HepG2 (cell line): ENCODE results near the gene LRR1. TPM values are rescaled to one million over a fixed set of nuclear protein-coding genes. Genes with fewer than 3 reads are reported as not detected.
A peak's percentile ranks its signal among the peaks of the same experiment; 100 is the strongest.

Experiments used
- AKNA ChIP-seq: sonication (generic); formaldehyde crosslinking; IDR thresholded peaks from 2 replicates; pipeline ENCODE4 v1.4.0; 2020; ENCODE audit warnings: missing genetic modification reagents, borderline replicate concordance
- CREBL2 ChIP-seq: sonication (generic); formaldehyde crosslinking; IDR thresholded peaks from 2 replicates; pipeline ENCODE4 v1.8.1; 2023; ENCODE audit warnings: missing genetic modification reagents, mild to moderate bottlenecking, borderline replicate concordance
- DRAP1 ChIP-seq: IDR thresholded peaks from 2 replicates; pipeline ENCODE4 v1.6.1; 2016; ENCODE audit warnings: missing genetic modification reagents, missing compliant biosample characterization
- GMEB1 ChIP-seq: sonication (generic); formaldehyde crosslinking; IDR thresholded peaks from 2 replicates; pipeline ENCODE4 v1.5.1; 2020; ENCODE audit warnings: missing genetic modification reagents, mild to moderate bottlenecking, borderline replicate concordance
- HBP1 ChIP-seq: IDR thresholded peaks from 2 replicates; pipeline ENCODE4 v1.6.1; 2016; ENCODE audit warnings: low read depth, control low read depth
- KAT2B ChIP-seq: fragments of 150-350 bp; IDR thresholded peaks from 2 replicates; pipeline ENCODE4 v1.6.1; 2014; ENCODE audit warnings: low read depth, low read length, borderline replicate concordance
- KDM5A ChIP-seq: fragments of 200-600 bp; sonication (generic); IDR thresholded peaks from 2 replicates; pipeline ENCODE4 v1.7.0; 2018; ENCODE audit warnings: antibody characterized with exemption, mild to moderate bottlenecking, low read length, borderline replicate concordance
- TOE1 ChIP-seq: sonication (generic); formaldehyde crosslinking; IDR thresholded peaks from 2 replicates; pipeline ENCODE4 v1.4.0; 2020; ENCODE audit warnings: mild to moderate bottlenecking, missing genetic modification reagents
- ZBTB39 ChIP-seq: sonication (generic); formaldehyde crosslinking; IDR thresholded peaks from 2 replicates; pipeline ENCODE4 v1.5.0; 2020; ENCODE audit warnings: missing genetic modification reagents
- ZNF234 ChIP-seq: sonication (generic); formaldehyde crosslinking; conservative IDR thresholded peaks from 2 replicates; pipeline ENCODE4 v1.5.1; 2020; ENCODE audit warnings: mild to moderate bottlenecking, missing genetic modification reagents
- ZNF367 ChIP-seq: sonication (generic); formaldehyde crosslinking; IDR thresholded peaks from 2 replicates; pipeline ENCODE4 v1.4.0; 2020; ENCODE audit warnings: missing genetic modification reagents, borderline replicate concordance
- ZNF460 ChIP-seq: sonication (generic); formaldehyde crosslinking; IDR thresholded peaks from 2 replicates; pipeline ENCODE4 v1.5.1; 2020; ENCODE audit warnings: missing genetic modification reagents, mild to moderate bottlenecking, borderline replicate concordance
- ZNF570 ChIP-seq: sonication (generic); formaldehyde crosslinking; IDR thresholded peaks from 2 replicates; pipeline ENCODE4 v1.4.0; 2020; ENCODE audit warnings: mild to moderate bottlenecking, missing genetic modification reagents, borderline replicate concordance
- ZNF747 ChIP-seq: sonication (generic); formaldehyde crosslinking; IDR thresholded peaks from 2 replicates; pipeline ENCODE4 v1.8.1; 2023; ENCODE audit warnings: missing genetic modification reagents, mild to moderate bottlenecking, borderline replicate concordance
- polyA plus RNA-seq, 8 experiments: library from polyadenylated mRNA; depleted of rRNA in 3 of 8; stranded (reverse) in 7 of 8; unstranded in 1 of 8; fragments of >200 nt; fragmentation: Illumina TruSeq in 4 of 8; extraction: Trizol in 4 of 8; gene quantifications; 2 replicates each; pipeline versions ENCODE4 v1.2.1 to v1.2.3, GENCODE V29; 2011 to 2016; ENCODE audit warnings: low read depth in 4 of 8, missing spikeins in 1 of 8, mixed read lengths in 1 of 8; ENCODE audit not compliant: insufficient read depth in 1 of 8
- total RNA-seq, 5 experiments: library from RNA; depleted of rRNA; stranded (reverse); fragments of >200 nt; fragmentation: Illumina TruSeq; extraction: Trizol; gene quantifications; 2 replicates each; pipeline ENCODE4 v1.2.3, GENCODE V29; 2016; ENCODE audit warnings: low read depth in 1 of 5

Gene LRR1
- total and polyA plus RNA-seq, 2 of the 13 experiments (the other 11 are each of a cell fraction or from before 2014, with no cell fraction given), result 7.0 to 36.2 TPM

GRCh38 chr14:49620182-49621113 lies 21.7 kb downstream of the LRR1 start, which contains the start of the genes MGAT2 and RPL36AL (continued):
- TF ChIP-seq AKNA (CRISPR knock-in tag), result 0 out of 2 replicates have a peak, but pooled peaks have one; percentile 35
- TF ChIP-seq HBP1 (CRISPR knock-in tag), result peak; percentile 85
- TF ChIP-seq ZNF570 (CRISPR knock-in tag), result no peak
- TF ChIP-seq ZBTB39 (CRISPR knock-in tag), result peak; percentile 37; the same call in 1 of the 2 replicates
- no peak for TF ChIP-seq ZNF460
- TF ChIP-seq ZNF747 (CRISPR knock-in tag), result 0 out of 2 replicates have a peak, but pooled peaks have one; percentile 3
- TF ChIP-seq ZNF367, result peak; percentile 15; the same call in 1 of the 2 replicates
- no peak for TF ChIP-seq KAT2B
- 0 out of 2 replicates have a peak, but pooled peaks have one; percentile 12 for TF ChIP-seq TOE1 (CRISPR knock-in tag)
- TF ChIP-seq KDM5A, result peak; percentile 66; the same call in 1 of the 2 replicates
- peak; percentile 87 for TF ChIP-seq DRAP1
- TF ChIP-seq ZNF234 (CRISPR knock-in tag), result peak; percentile 78; the same call in 1 of the 2 replicates
- TF ChIP-seq CREBL2 (CRISPR knock-in tag), result peak; percentile 66; the same call in 1 of the 2 replicates
- peak; percentile 45; the same call in 1 of the 2 replicates for TF ChIP-seq GMEB1 (CRISPR knock-in tag)
